ENCODE measurements around the gene MNX1. TPM values are rescaled to one million over a fixed set of nuclear protein-coding genes. Genes with fewer than 3 reads are reported as not detected.

MNX1 gene
- total and polyA plus RNA-seq, 8 donors = 1.1 to 80.2 (median 3.1) TPM; not detected in 1

GRCh38 chr7:157004521-157005455 is 5.7 kb downstream of the MNX1 start:
- Histone ChIP-seq H3K27ac (no peak overlapping the region), H3K27me3 (peaks cover 35 to 99% (median 82%) of the 10 kb centered on the region in 3 donors), H3K9me3 (no peaks in the 10 kb centered on the region), H3K4me1 (peaks cover 29 to 92% (median 70%) of the 10 kb centered on the region in 4 donors), H3K4me3 (peak overlapping the region in 1 of 4 donors; percentile 29), H3K36me3 (no peaks in the 10 kb centered on the region)
- 45 to 66% (median 50%) methylated on average over 39 to 56 of the region's 56 CpGs for WGBS, 5 donors
- TF ChIP-seq CTCF (IDR thresholded peaks at IDR 0.05) (no peak), EP300 (IDR thresholded peaks at IDR 0.05) (no peak), POLR2A (IDR thresholded peaks at IDR 0.05) (no peak), POLR2AphosphoS5 (IDR thresholded peaks at IDR 0.05) (no peak)
- intact Hi-C loops (cut with DNase I; ENCODE audit: low total_unique reads) = no loop called here
- DNase-seq = peak in 1 of 2 donors; percentile 22

- 43 to 62% (median 56%) methylated on average over 44 to 60 of the region's 60 CpGs for WGBS, 5 donors
- TF ChIP-seq POLR2A (IDR thresholded peaks at IDR 0.05) (no peak), POLR2AphosphoS5 (IDR thresholded peaks at IDR 0.05) (no peak), EP300 (IDR thresholded peaks at IDR 0.05) (no peak), CTCF (IDR thresholded peaks at IDR 0.05) (no peak)
- H3K27ac ChIP-seq = no peak overlapping the region
- peak overlapping the region in 1 of 4 donors; percentile 11 for H3K4me3 ChIP-seq
- peaks cover 35 to 100% (median 82%) of the 10 kb centered on the region in 3 donors for H3K27me3 ChIP-seq
- H3K9me3 ChIP-seq = no peaks in the 10 kb centered on the region
- H3K4me1 ChIP-seq = peaks cover 38 to 94% (median 72%) of the 10 kb centered on the region in 4 donors
- peak in 1 of 2 donors; percentile 64 for DNase-seq
- no peaks in the 10 kb centered on the region for H3K36me3 ChIP-seq
- intact Hi-C loops (cut with DNase I; ENCODE audit: low total_unique reads) = no loop called here
Observed at GRCh38 chr7:157003756-157004520, 6.5 kb downstream of the MNX1 start.

- WGBS, 5 donors = 39 to 68% (median 59%) methylated on average over 6 of the region's 6 CpGs
- Histone ChIP-seq H3K36me3 (no peaks in the 10 kb centered on the region), H3K4me1 (peaks cover 39 to 92% (median 69%) of the 10 kb centered on the region in 4 donors), H3K27ac (no peak overlapping the region), H3K4me3 (no peak overlapping the region), H3K27me3 (peaks cover 35 to 100% (median 77%) of the 10 kb centered on the region in 3 donors), H3K9me3 (no peaks in the 10 kb centered on the region)
- DNase-seq = no peak
- TF ChIP-seq POLR2AphosphoS5 (IDR thresholded peaks at IDR 0.05) = no peak
- no peak for TF ChIP-seq POLR2A (IDR thresholded peaks at IDR 0.05)
- no peak for TF ChIP-seq EP300 (IDR thresholded peaks at IDR 0.05)
- TF ChIP-seq CTCF (IDR thresholded peaks at IDR 0.05) = no peak
- intact Hi-C loops (cut with DNase I; ENCODE audit: low total_unique reads) = no loop called here
Observed at GRCh38 chr7:157003445-157003755, 7.1 kb downstream of the MNX1 start.

GRCh38 chr7:157002819-157003421 is 7.5 kb downstream of the MNX1 start:
- peaks cover 39 to 88% (median 64%) of the 10 kb centered on the region in 4 donors for H3K4me1 ChIP-seq
- no peaks in the 10 kb centered on the region for H3K36me3 ChIP-seq
- peak in 1 of 2 donors; percentile 21 for DNase-seq
- TF ChIP-seq POLR2AphosphoS5 (IDR thresholded peaks at IDR 0.05) (no peak), POLR2A (IDR thresholded peaks at IDR 0.05) (no peak), CTCF (IDR thresholded peaks at IDR 0.05) (no peak), EP300 (IDR thresholded peaks at IDR 0.05) (no peak)
- H3K27ac ChIP-seq = no peak overlapping the region
- no peaks in the 10 kb centered on the region for H3K9me3 ChIP-seq
- no peak overlapping the region for H3K4me3 ChIP-seq
- intact Hi-C loops (cut with DNase I; ENCODE audit: low total_unique reads) = no loop called here
- H3K27me3 ChIP-seq = peaks cover 35 to 100% (median 77%) of the 10 kb centered on the region in 3 donors
- 39 to 67% (median 63%) methylated on average over 25 to 47 of the region's 47 CpGs for WGBS, 5 donors
